ENCODE measurements around the gene TMEM150B. TPM values are rescaled to one million over a fixed set of nuclear protein-coding genes. Genes with fewer than 3 reads are reported as not detected.
A peak's percentile ranks its signal among the peaks of the same experiment; 100 is the strongest.

The TMEM150B gene
- total and polyA plus RNA-seq, 8 donors, result 0.49 to 29.5 (median 0.90) TPM

DNA sequence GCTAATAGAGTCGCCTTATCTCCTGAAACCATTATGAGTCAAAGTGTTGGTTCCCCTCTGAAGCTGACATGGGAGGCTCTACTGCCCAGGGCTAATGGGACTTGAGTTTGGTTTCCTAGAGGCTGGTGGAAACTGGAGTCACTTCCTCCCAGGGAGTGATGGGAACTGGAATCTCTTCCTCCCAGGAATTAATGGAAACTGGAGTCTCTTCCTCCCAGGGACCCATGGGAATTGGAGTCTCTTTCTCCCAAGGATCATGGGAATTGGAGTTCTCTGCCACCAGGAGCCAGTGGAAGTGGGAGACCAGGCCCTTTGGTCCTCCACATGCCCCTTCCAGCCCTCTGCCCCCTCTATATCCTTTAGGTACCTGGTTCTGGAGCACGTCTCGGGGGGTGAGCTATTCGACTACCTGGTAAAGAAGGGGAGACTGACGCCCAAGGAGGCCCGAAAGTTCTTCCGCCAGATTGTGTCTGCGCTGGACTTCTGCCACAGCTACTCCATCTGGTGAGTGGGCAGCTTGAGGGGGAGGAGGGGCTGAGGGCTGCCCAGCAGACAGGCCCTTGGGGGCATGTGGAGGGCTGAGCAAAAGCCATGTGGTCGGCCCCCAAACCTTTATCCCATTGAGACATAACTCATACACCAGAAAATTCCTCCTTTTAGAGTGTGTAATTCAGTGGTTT is 35.9 kb downstream of the TMEM150B start:
- DNase-seq (no peak), ATAC-seq (no peak)
- Histone ChIP-seq H3K4me3 (no peak overlapping the region), H3K27ac (no peak overlapping the region), H3K27me3 (peaks cover 0 to 13% of the 10 kb centered on the region in 2 donors), H3K4me1 (no peaks in the 10 kb centered on the region), H3K9me3 (no peaks in the 10 kb centered on the region), H3K36me3 (no peaks in the 10 kb centered on the region)
- no peak for TF ChIP-seq CTCF (IDR thresholded peaks at IDR 0.05)
- intact Hi-C loops (cut with DNase I), result no loop called here

DNA sequence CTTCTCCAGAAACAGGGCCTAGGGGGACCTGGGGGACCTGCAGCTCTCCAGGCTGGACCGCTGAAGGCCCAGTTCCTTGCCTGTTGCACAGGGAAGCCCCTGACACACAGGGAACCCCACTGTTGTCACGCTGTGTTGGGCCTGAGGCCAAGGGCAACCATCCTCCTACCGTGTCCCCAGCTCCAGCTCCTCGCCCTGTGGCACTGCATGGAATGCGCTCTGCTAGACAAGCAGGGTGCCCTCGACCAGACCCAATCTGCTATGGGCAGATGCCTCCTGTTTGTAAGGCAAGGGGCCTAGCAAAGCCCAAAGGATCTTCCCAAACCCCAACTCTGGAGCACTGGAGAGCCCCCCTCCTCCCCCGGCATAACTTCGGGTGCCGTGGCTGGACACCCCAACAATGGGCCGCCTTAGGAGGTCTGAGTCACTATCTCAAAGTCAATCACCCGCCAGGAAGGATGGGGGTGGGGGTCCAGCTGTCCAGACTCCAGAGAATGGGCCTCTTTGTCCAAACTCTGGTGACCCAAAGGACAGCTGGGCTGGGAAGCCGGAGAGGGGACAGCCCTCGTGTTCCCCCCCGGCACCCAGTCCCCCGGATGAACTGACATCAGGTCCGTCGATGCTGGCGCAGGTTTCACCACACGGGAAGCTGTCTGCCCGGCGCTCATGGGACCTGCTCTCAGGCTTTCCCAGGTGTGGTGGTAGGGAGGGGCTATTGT is 37.6 kb downstream of the TMEM150B start:
- no peaks in the 10 kb centered on the region for H3K4me1 ChIP-seq
- peaks cover 0 to 30% of the 10 kb centered on the region in 2 donors for H3K27me3 ChIP-seq
- no peaks in the 10 kb centered on the region for H3K9me3 ChIP-seq
- no peak overlapping the region for H3K27ac ChIP-seq
- TF ChIP-seq CTCF (IDR thresholded peaks at IDR 0.05), result no peak
- intact Hi-C loops (cut with DNase I), result no loop called here
- no peak overlapping the region for H3K4me3 ChIP-seq
- H3K36me3 ChIP-seq, result no peaks in the 10 kb centered on the region
- ATAC-seq, result no peak
- DNase-seq, result no peak

- H3K27me3 ChIP-seq, result peaks cover 0 to 35% of the 10 kb centered on the region in 2 donors
- TF ChIP-seq CTCF (IDR thresholded peaks at IDR 0.05), result no peak
- no peak overlapping the region for H3K4me3 ChIP-seq
- H3K27ac ChIP-seq, result no peak overlapping the region
- H3K9me3 ChIP-seq, result no peaks in the 10 kb centered on the region
- no peak for ATAC-seq
- DNase-seq, result peak in 1 of 4 donors; percentile 70
- no peaks in the 10 kb centered on the region for H3K36me3 ChIP-seq
- H3K4me1 ChIP-seq, result peaks cover 0 to 5% of the 10 kb centered on the region in 2 donors
- intact Hi-C loops (cut with DNase I), result no loop called here
These were observed 39.8 kb downstream of the TMEM150B start for GRCh38 chr19:55285229-55285890.

DNA sequence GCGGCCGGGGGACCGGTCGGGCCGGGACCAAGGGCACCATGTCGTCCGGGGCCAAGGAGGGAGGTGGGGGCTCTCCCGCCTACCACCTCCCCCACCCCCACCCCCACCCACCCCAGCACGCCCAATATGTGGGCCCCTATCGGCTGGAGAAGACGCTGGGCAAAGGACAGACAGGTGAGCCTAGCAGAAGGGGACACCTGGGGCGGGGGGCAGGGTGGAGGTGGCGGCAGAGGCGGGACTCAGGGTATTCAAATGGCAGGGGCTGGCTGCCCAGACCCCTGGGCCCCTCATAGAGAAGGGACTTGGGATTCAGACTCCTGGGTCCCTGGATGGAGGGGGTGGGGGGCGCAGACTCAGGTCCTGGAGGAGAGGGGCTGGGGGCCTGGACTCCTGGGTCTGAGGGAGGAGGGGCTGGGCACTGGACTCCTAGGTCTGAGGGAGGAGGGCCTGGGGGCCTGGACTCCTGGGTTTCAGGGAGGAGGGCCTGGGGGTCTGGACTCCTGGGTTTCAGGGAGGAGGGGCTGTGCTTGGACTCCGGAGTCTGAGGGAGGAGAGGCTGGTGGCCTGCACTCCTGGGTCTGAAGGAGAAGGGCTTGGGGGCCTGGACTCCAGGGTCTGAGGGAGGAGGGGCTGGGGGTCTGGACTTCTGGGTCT is 40.6 kb downstream of the TMEM150B start:
- ATAC-seq, result no peak
- peak overlapping the region in 1 of 2 donors; percentile 13 for H3K4me3 ChIP-seq
- peaks cover under 1 to 9% of the 10 kb centered on the region in 2 donors for H3K4me1 ChIP-seq
- H3K9me3 ChIP-seq, result no peaks in the 10 kb centered on the region
- no peaks in the 10 kb centered on the region for H3K36me3 ChIP-seq
- no peak for TF ChIP-seq CTCF (IDR thresholded peaks at IDR 0.05)
- H3K27me3 ChIP-seq, result peaks cover 0 to 35% of the 10 kb centered on the region in 2 donors
- H3K27ac ChIP-seq, result no peak overlapping the region
- intact Hi-C loops (cut with DNase I), result no loop called here
- peak in 1 of 4 donors; percentile 31 for DNase-seq
